Neuronal stem cell (in vitro differentiated cells): Measurements from ENCODE around the gene HIPK3. TPM values are rescaled to one million over a fixed set of nuclear protein-coding genes. Genes with fewer than 3 reads are reported as not detected.
A peak's percentile ranks its signal among the peaks of the same experiment; 100 is the strongest.

ENCODE experiments used
- DNase-seq: peaks from one replicate; pipeline ENCODE4 v3.0.0-alpha.2; 2013; ENCODE audit warnings: low spot score
- H2AFZ ChIP-seq: one replicate; pipeline ENCODE4 v1.6.1; 2013; ENCODE audit warnings: mild to moderate bottlenecking, low read length, inconsistent platforms
- H2AK5ac ChIP-seq: 2 replicates; pipeline ENCODE4 v1.6.1; 2013; ENCODE audit warnings: low read depth, mild to moderate bottlenecking, inconsistent platforms, low read length, moderate library complexity, mixed read lengths
- H2BK120ac ChIP-seq: 2 replicates; pipeline ENCODE4 v1.6.1; 2013; ENCODE audit warnings: low read depth, mild to moderate bottlenecking, inconsistent platforms, low read length, moderate library complexity, mixed read lengths
- H2BK12ac ChIP-seq: one replicate; pipeline ENCODE4 v1.6.1; 2013; ENCODE audit warnings: low read length, inconsistent platforms
- H2BK15ac ChIP-seq: 2 replicates; pipeline ENCODE4 v1.6.1; 2013; ENCODE audit warnings: mild to moderate bottlenecking, low read length, inconsistent platforms, mixed read lengths
- H2BK5ac ChIP-seq: one replicate; pipeline ENCODE4 v1.6.1; 2013; ENCODE audit warnings: inconsistent platforms, mild to moderate bottlenecking, low read length, moderate library complexity
- H3K14ac ChIP-seq: one replicate; pipeline ENCODE4 v1.6.1; 2013; ENCODE audit warnings: low read length, inconsistent platforms
- H3K18ac ChIP-seq: 2 replicates; pipeline ENCODE4 v1.6.1; 2013; ENCODE audit warnings: low read length, inconsistent platforms
- H3K23ac ChIP-seq: 2 replicates; pipeline ENCODE4 v1.6.1; 2013; ENCODE audit warnings: low read depth, mild to moderate bottlenecking, mixed read lengths, low read length, inconsistent platforms; ENCODE audit not compliant: poor library complexity
- H3K27ac ChIP-seq: replicated peaks from 3 replicates; pipeline ENCODE4 v1.5.1; 2013; ENCODE audit warnings: low read length, inconsistent platforms
- H3K27me3 ChIP-seq, 3 experiments: 2 replicates each; pipeline ENCODE4 v1.6.1; 2013; ENCODE audit warnings: low read length in 3 of 3, mild to moderate bottlenecking in 2 of 3, inconsistent platforms in 1 of 3, low read depth in 1 of 3, mixed read lengths in 1 of 3, moderate library complexity in 1 of 3; ENCODE audit not compliant: control insufficient read depth in 3 of 3, insufficient read depth in 3 of 3
- H3K36me3 ChIP-seq, 2 donors: replicated peaks in 1 of 2; 2 replicates each; pipeline ENCODE4 v1.6.1; 2013; ENCODE audit warnings: low read length in 2 of 2; ENCODE audit not compliant: control insufficient read depth in 2 of 2, insufficient read depth in 2 of 2
- H3K4ac ChIP-seq: 2 replicates; pipeline ENCODE4 v1.6.1; 2013; ENCODE audit warnings: inconsistent platforms, mild to moderate bottlenecking, low read length, moderate library complexity
- H3K4me1 ChIP-seq, 2 donors: 1 replicate in 1 of 2; 2 replicates in 1 of 2; pipeline ENCODE4 v1.6.1; 2013; ENCODE audit warnings: low read length in 2 of 2, low read depth in 1 of 2; ENCODE audit not compliant: control insufficient read depth in 2 of 2, insufficient read depth in 1 of 2
- H3K4me2 ChIP-seq: one replicate; pipeline ENCODE4 v1.6.1; 2013; ENCODE audit warnings: mild to moderate bottlenecking, low read length, inconsistent platforms; ENCODE audit not compliant: insufficient read depth, poor library complexity, severe bottlenecking
- H3K4me3 ChIP-seq, 2 donors: 2 replicates each; pipeline ENCODE4 v1.5.1; 2013; ENCODE audit warnings: low read length in 2 of 2, mild to moderate bottlenecking in 2 of 2, inconsistent platforms in 1 of 2, moderate library complexity in 1 of 2
- H3K79me1 ChIP-seq: one replicate; pipeline ENCODE4 v1.6.1; 2013; ENCODE audit warnings: low read depth, mild to moderate bottlenecking, inconsistent platforms, low read length, moderate library complexity
- H3K9ac ChIP-seq: one replicate; pipeline ENCODE4 v1.6.1; 2013; ENCODE audit warnings: mild to moderate bottlenecking, low read depth, low read length, inconsistent platforms; ENCODE audit not compliant: poor library complexity
- H3K9me3 ChIP-seq, 2 donors: replicated peaks in 1 of 2; 2 replicates each; pipeline versions ENCODE3 to v1.6.1; 2013; ENCODE audit warnings: low read length in 2 of 2, mild to moderate bottlenecking in 2 of 2, inconsistent platforms in 1 of 2, low read depth in 1 of 2, mixed read lengths in 1 of 2, moderate library complexity in 1 of 2; ENCODE audit not compliant: control insufficient read depth in 2 of 2, insufficient read depth in 1 of 2
- H4K8ac ChIP-seq: one replicate; pipeline ENCODE4 v1.6.1; 2013; ENCODE audit warnings: low read depth, mild to moderate bottlenecking, inconsistent platforms, low read length, moderate library complexity
- H4K91ac ChIP-seq: one replicate; pipeline ENCODE4 v1.6.1; 2013; ENCODE audit warnings: low read length, low read depth, mild to moderate bottlenecking, inconsistent platforms; ENCODE audit not compliant: poor library complexity
- WGBS, 2 donors: extraction: QIAGEN DNeasy Blood & Tissue Kit; methylation state at CpG; one replicate each; pipeline ENCODE4 v1.1.7; 2013; ENCODE audit warnings: missing lambda C conversion rate in 2 of 2, mixed read lengths in 1 of 2; ENCODE audit not compliant: insufficient read length in 2 of 2, insufficient replicate concordance in 1 of 2; ENCODE audit errors: extremely low coverage in 2 of 2; 5-methylcytosine and 5-hydroxymethylcytosine counted together
- polyA plus RNA-seq, 2 experiments: library from polyadenylated mRNA; stranded (reverse); fragments of 200-250 nt; gene quantifications; one replicate each; pipeline ENCODE4 v1.2.3, GENCODE V29; 2013

Gene HIPK3
- 5.2 TPM for polyA plus RNA-seq (2013, experiment 1 of 2)
- 5.3 TPM for polyA plus RNA-seq (2013, experiment 2 of 2)

- WGBS, 2 donors = no CpG with 5 or more reads among the region's 85 CpGs
Observed at GRCh38 chr11:33257160-33257896, at the start of gene HIPK3. TSS of gene HIPK3 (plus strand) at chr11:33257381.

GRCh38 chr11:33207408-33207985, 49.7 kb upstream of the HIPK3 start:
- Histone ChIP-seq H3K79me1 (no peaks in the 10 kb centered on the region), H2AK5ac (no peak overlapping the region), H3K9ac (no peak overlapping the region), H3K23ac (no peak overlapping the region), H3K9me3 (no peaks in the 10 kb centered on the region), H2BK12ac (no peak overlapping the region), H3K27ac (no peak overlapping the region), H3K4me3 (no peak overlapping the region), H4K91ac (no peak overlapping the region), H3K4ac (no peak overlapping the region), H4K8ac (no peak overlapping the region), H2BK5ac (no peak overlapping the region), H3K14ac (no peak overlapping the region), H2BK15ac (no peak overlapping the region), H3K18ac (no peak overlapping the region), H3K4me2 (no peak overlapping the region), H2AFZ (peak overlapping the region; percentile 70), H3K4me1 (peaks cover 0 to 6% of the 10 kb centered on the region in 2 donors), H3K36me3 (no peaks in the 10 kb centered on the region), H2BK120ac (no peak overlapping the region), H3K27me3 (no peaks in the 10 kb centered on the region)
- no peak for DNase-seq
- no CpG with 5 or more reads among the region's 4 CpGs for WGBS, 2 donors

More at GRCh38 chr11:33257160-33257896, at the start of gene HIPK3:
- H3K14ac ChIP-seq = peak within 1 kb of the TSS; percentile 97
- peak; percentile 77 for DNase-seq
- H3K79me1 ChIP-seq = peaks cover 6% of the 10 kb centered on the region
- no peak within 1 kb of the TSS for H4K91ac ChIP-seq
- H3K23ac ChIP-seq = peak within 1 kb of the TSS; percentile 98
- no peaks in the 10 kb centered on the region for H3K36me3 ChIP-seq
- peaks cover 0 to 3% of the 10 kb centered on the region in 2 donors for H3K4me1 ChIP-seq
- peak within 1 kb of the TSS; percentile 100 for H3K18ac ChIP-seq
- H3K4me3 ChIP-seq = peak within 1 kb of the TSS; percentile 71 to 89
- peak within 1 kb of the TSS; percentile 87 for H2BK5ac ChIP-seq
- H2BK12ac ChIP-seq = peak within 1 kb of the TSS; percentile 22
- H3K4me2 ChIP-seq = peak within 1 kb of the TSS; percentile 87
- H2BK15ac ChIP-seq = peak within 1 kb of the TSS; percentile 81
- H3K27me3 ChIP-seq = no peaks in the 10 kb centered on the region
- H3K9ac ChIP-seq = peak within 1 kb of the TSS; percentile 98
- H2BK120ac ChIP-seq = no peak within 1 kb of the TSS
- peak within 1 kb of the TSS; percentile 94 for H3K27ac ChIP-seq
- peak within 1 kb of the TSS; percentile 99 for H4K8ac ChIP-seq
- peak within 1 kb of the TSS; percentile 94 for H2AFZ ChIP-seq
- H3K4ac ChIP-seq = peak within 1 kb of the TSS; percentile 89
- peak within 1 kb of the TSS; percentile 81 for H2AK5ac ChIP-seq
- no peaks in the 10 kb centered on the region for H3K9me3 ChIP-seq

GRCh38 chr11:33208150-33208549, 49.0 kb upstream of the HIPK3 start:
- H2AFZ ChIP-seq = peak overlapping the region; percentile 70
- H3K4ac ChIP-seq = no peak overlapping the region
- H3K14ac ChIP-seq = no peak overlapping the region
- no peak overlapping the region for H2AK5ac ChIP-seq
- no peaks in the 10 kb centered on the region for H3K79me1 ChIP-seq
- H3K9me3 ChIP-seq = no peaks in the 10 kb centered on the region
- peaks cover 0 to 6% of the 10 kb centered on the region in 2 donors for H3K4me1 ChIP-seq
- DNase-seq = no peak
- H4K91ac ChIP-seq = no peak overlapping the region
- H3K23ac ChIP-seq = no peak overlapping the region
- H3K27ac ChIP-seq = no peak overlapping the region
- H3K36me3 ChIP-seq = no peaks in the 10 kb centered on the region
- H3K27me3 ChIP-seq = no peaks in the 10 kb centered on the region
- no peak overlapping the region for H3K4me3 ChIP-seq
- no peak overlapping the region for H3K4me2 ChIP-seq
- H2BK15ac ChIP-seq = no peak overlapping the region
- no peak overlapping the region for H2BK120ac ChIP-seq
- WGBS, 2 donors = no CpG with 5 or more reads among the region's 1 CpG
- no peak overlapping the region for H4K8ac ChIP-seq
- H2BK5ac ChIP-seq = no peak overlapping the region
- no peak overlapping the region for H2BK12ac ChIP-seq
- no peak overlapping the region for H3K18ac ChIP-seq
- no peak overlapping the region for H3K9ac ChIP-seq

- Histone ChIP-seq H3K18ac (no peak overlapping the region), H3K4me2 (no peak overlapping the region), H3K9ac (no peak overlapping the region), H3K14ac (no peak overlapping the region), H4K91ac (no peak overlapping the region), H3K27me3 (no peaks in the 10 kb centered on the region), H3K23ac (no peak overlapping the region), H3K27ac (no peak overlapping the region), H3K79me1 (no peaks in the 10 kb centered on the region), H3K9me3 (no peaks in the 10 kb centered on the region), H3K4me1 (peaks cover 0 to 6% of the 10 kb centered on the region in 2 donors), H2BK120ac (no peak overlapping the region), H3K4ac (no peak overlapping the region), H2BK15ac (no peak overlapping the region), H2BK5ac (no peak overlapping the region), H3K36me3 (no peaks in the 10 kb centered on the region), H4K8ac (no peak overlapping the region), H2AFZ (no peak overlapping the region), H3K4me3 (no peak overlapping the region), H2AK5ac (no peak overlapping the region), H2BK12ac (no peak overlapping the region)
- DNase-seq = no peak
- WGBS, 2 donors = no CpG with 5 or more reads among the region's 3 CpGs
Observed at GRCh38 chr11:33211153-33211552, 46.0 kb upstream of the HIPK3 start.
